A549 (cell line): ENCODE measurements around the gene TMEM116. TPM values are rescaled to one million over a fixed set of nuclear protein-coding genes. Genes with fewer than 3 reads are reported as not detected.
"Not testable (repeated sequence)": the region's sequence is repeated elsewhere in the genome, so short reads cannot be mapped to it uniquely, and the experiment has no call there.

Experiments
- ATAC-seq, 2 experiments: fragments of 200-7000 bp in 1 of 2; fragments of >200 bp in 1 of 2; cut with Nextera tagmentation in 1 of 2; cut with Tn5 transposase in 1 of 2; 3 replicates each; pipeline versions ENCODE4 v1.8.0 to v1.9.1; 2018 to 2020; ENCODE audit warnings: mild to moderate bottlenecking in 1 of 2, moderate library complexity in 1 of 2
- CTCF ChIA-PET: fragments of 300-600 bp; sonication (Branson Sonifier 250); formaldehyde crosslinking; extraction: SDS; loops from one replicate; lab custom pipeline; 2021; ENCODE audit warnings: antibody characterized with exemption, inconsistent platforms; lab: Yijun Ruan, JAX
- POLR2A ChIA-PET: fragments of 350-600 bp; formaldehyde crosslinking; extraction: SDS; loops from one replicate; lab custom pipeline; 2021; ENCODE audit warnings: antibody characterized with exemption, inconsistent platforms; lab: Yijun Ruan, JAX
- DNase-seq, 2 experiments: peaks; one replicate each; pipeline versions ENCODE4 v3.0.0 to v3.0.0-alpha.2; 2011 to 2016; ENCODE audit warnings: low read depth in 1 of 2, low spot score in 1 of 2
- FAIRE-seq: peaks from 2 replicates; lab custom pipeline; 2011; peaks lifted over from hg19 to GRCh38; lab: Jason Lieb, UNC
- H3K27ac ChIP-seq, 2 experiments: fragments of >200 bp; sonication (Bioruptor Twin); formaldehyde crosslinking; 3 replicates each; pipeline ENCODE4 v1.5.1; 2016 to 2017
- H3K4me1 ChIP-seq: fragments of >200 bp; sonication (Bioruptor Twin); formaldehyde crosslinking; 3 replicates; pipeline ENCODE4 v1.6.1; 2016
- H3K4me2 ChIP-seq: fragments of >200 bp; sonication (Bioruptor Twin); formaldehyde crosslinking; 3 replicates; pipeline ENCODE4 v1.6.1; 2016
- H3K4me3 ChIP-seq: fragments of >200 bp; sonication (Bioruptor Twin); formaldehyde crosslinking; 3 replicates; pipeline ENCODE4 v1.5.1; 2016
- H3K9me3 ChIP-seq: fragments of >200 bp; sonication (Bioruptor Twin); formaldehyde crosslinking; 3 replicates; pipeline ENCODE4 v1.6.1; 2016
- BHLHE40 ChIP-seq: IDR thresholded peaks from 2 replicates; pipeline ENCODE4 v1.6.1; 2012; ENCODE audit warnings: low read depth, low read length, inconsistent platforms
- CBX2 ChIP-seq: fragments of 200-600 bp; sonication (generic); IDR thresholded peaks from 2 replicates; pipeline ENCODE4 v1.6.1; 2016; ENCODE audit warnings: low read depth, mild to moderate bottlenecking, borderline replicate concordance
- CEBPB ChIP-seq, 2 experiments: fragments of >200 bp in 1 of 2; sonication (Bioruptor Twin) in 1 of 2; formaldehyde crosslinking in 1 of 2; IDR thresholded peaks; 2 replicates each; pipeline ENCODE4 v1.6.1; 2012 to 2016
- CHD2 ChIP-seq: fragments of 150-350 bp; IDR thresholded peaks from 2 replicates; pipeline ENCODE4 v1.6.1; 2014; ENCODE audit warnings: low read length; ENCODE audit not compliant: partially characterized antibody
- EHF ChIP-seq: fragments of 250-450 bp; sonication (Bioruptor Pico); IDR thresholded peaks from 2 replicates; pipeline ENCODE4 v1.5.0; 2020; ENCODE audit warnings: mild to moderate bottlenecking
- FOSB ChIP-seq: fragments of 250-450 bp; sonication (Bioruptor Pico); IDR thresholded peaks from 2 replicates; pipeline ENCODE4 v1.5.0; 2020; ENCODE audit warnings: mild to moderate bottlenecking, moderate library complexity
- FOSL2 ChIP-seq, 2 experiments: fragments of 450-650 bp in 1 of 2; fragments of >200 bp in 1 of 2; sonication (Bioruptor Twin) in 1 of 2; formaldehyde crosslinking; IDR thresholded peaks; 2 replicates each; pipeline versions ENCODE4 v1.5.0 to v1.6.1; 2016 to 2020; ENCODE audit warnings: mild to moderate bottlenecking in 1 of 2, moderate library complexity in 1 of 2
- FOXS1 ChIP-seq: fragments of 250-450 bp; sonication (Bioruptor Pico); IDR thresholded peaks from 2 replicates; pipeline ENCODE4 v1.5.0; 2020; ENCODE audit warnings: mild to moderate bottlenecking, moderate library complexity
- HOXA7 ChIP-seq: fragments of 250-450 bp; sonication (Bioruptor Pico); IDR thresholded peaks from 2 replicates; pipeline ENCODE4 v1.5.0; 2020; ENCODE audit warnings: mild to moderate bottlenecking, moderate library complexity
- HOXB13 ChIP-seq: fragments of 250-450 bp; sonication (Bioruptor Pico); IDR thresholded peaks from 2 replicates; pipeline ENCODE4 v1.5.0; 2020; ENCODE audit warnings: low read depth, mild to moderate bottlenecking, moderate library complexity
- JUNB ChIP-seq: fragments of >200 bp; sonication (Bioruptor Twin); formaldehyde crosslinking; IDR thresholded peaks from 2 replicates; pipeline ENCODE4 v1.6.1; 2016
- MAZ ChIP-seq: fragments of 150-350 bp; IDR thresholded peaks from 2 replicates; pipeline ENCODE4 v1.6.1; 2014; ENCODE audit warnings: antibody characterized with exemption, low read depth, low read length, borderline replicate concordance
- PHF8 ChIP-seq: fragments of 200-600 bp; sonication (generic); IDR thresholded peaks from 2 replicates; pipeline ENCODE4 v1.6.1; 2016; ENCODE audit warnings: low read depth, mild to moderate bottlenecking, antibody characterized with exemption, moderate library complexity, borderline replicate concordance
- POLR2A ChIP-seq: IDR thresholded peaks from 2 replicates; pipeline ENCODE4 v1.6.1; 2012; ENCODE audit warnings: mild to moderate bottlenecking, low read length
- RNF2 ChIP-seq: fragments of 200-600 bp; sonication (generic); IDR thresholded peaks from 2 replicates; pipeline ENCODE4 v1.6.1; 2016; ENCODE audit warnings: low read depth, mild to moderate bottlenecking, antibody characterized with exemption, moderate library complexity, borderline replicate concordance
- SREBF2 ChIP-seq: fragments of 450-650 bp; IDR thresholded peaks from 2 replicates; pipeline ENCODE4 v1.6.1; 2014; ENCODE audit warnings: mild to moderate bottlenecking, moderate library complexity
- TFCP2L1 ChIP-seq: fragments of 250-450 bp; sonication (Bioruptor Pico); IDR thresholded peaks from 2 replicates; pipeline ENCODE4 v1.5.0; 2021; ENCODE audit warnings: mild to moderate bottlenecking
- ZNF302 ChIP-seq: fragments of 250-450 bp; sonication (Bioruptor Pico); IDR thresholded peaks from 2 replicates; pipeline ENCODE4 v1.9.0; 2021; ENCODE audit warnings: inconsistent platforms, mild to moderate bottlenecking, moderate library complexity
- ZSCAN20 ChIP-seq: fragments of 250-450 bp; sonication (Bioruptor Pico); IDR thresholded peaks from 2 replicates; pipeline ENCODE4 v1.8.0; 2022; ENCODE audit warnings: mild to moderate bottlenecking, moderate library complexity
- WGBS: methylation state at CpG from one replicate; pipeline ENCODE4 v1.1.6; 2017; ENCODE audit errors: missing lambda C conversion rate; 5-methylcytosine and 5-hydroxymethylcytosine counted together
- polyA plus RNA-seq, 4 experiments: library from polyadenylated mRNA; depleted of rRNA in 3 of 4; stranded (reverse); fragments of >200 nt; fragmentation: RNase III in 1 of 4; extraction: RNeasy Plus Mini Kit Qiagen cat#74134 plus additional on column Dnase treatment in 1 of 4; gene quantifications; 2 replicates in 3 of 4; 3 replicates in 1 of 4; pipeline ENCODE4 v1.2.3, GENCODE V29; 2011 to 2017
- TF ChIP-seq, protein P1 (sequence below): IDR thresholded peaks from 2 replicates; pipeline ENCODE4 v1.6.1; 2012
- TF ChIP-seq, protein P2 (sequence below): IDR thresholded peaks from 2 replicates; pipeline ENCODE4 v1.6.1; 2012
- TF ChIP-seq, protein P3 (sequence below): fragments of >200 bp; sonication (Bioruptor Twin); formaldehyde crosslinking; IDR thresholded peaks from 2 replicates; pipeline ENCODE4 v1.6.1; 2016
- TF ChIP-seq, protein P4 (sequence below): fragments of >200 bp; sonication (Bioruptor Twin); formaldehyde crosslinking; IDR thresholded peaks from 3 replicates; pipeline ENCODE4 v1.6.1; 2016
- TF ChIP-seq, protein P5 (sequence below): IDR thresholded peaks from 2 replicates; pipeline ENCODE4 v1.6.1; 2012; ENCODE audit warnings: low read depth, borderline replicate concordance
- TF ChIP-seq, protein P6 (sequence below): fragments of 150-350 bp; IDR thresholded peaks from 2 replicates; pipeline ENCODE4 v1.6.1; 2014; ENCODE audit warnings: low read depth, mild to moderate bottlenecking, low read length

The TMEM116 gene
- polyA plus RNA-seq, 2 of the 4 experiments (the other 2 are of a cell fraction): 11.0 to 22.4 TPM

DNA sequence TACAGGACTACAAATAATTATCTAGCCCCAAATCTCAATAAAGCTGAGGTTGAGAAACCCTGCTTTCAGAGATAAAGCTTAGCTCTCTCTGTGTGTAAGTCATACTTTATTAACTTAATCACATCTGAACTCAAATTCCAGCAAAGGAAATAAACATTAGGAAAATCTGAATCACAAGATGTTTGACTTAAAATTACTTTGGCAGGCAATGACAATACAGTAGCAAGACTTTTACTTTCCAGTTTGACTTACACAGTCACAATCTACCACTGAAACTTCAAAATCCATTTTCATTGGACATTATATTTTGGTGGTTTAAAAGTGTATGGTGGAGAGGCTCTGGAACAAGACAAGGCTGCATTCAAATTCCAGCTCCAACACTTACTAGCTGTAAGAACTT, 11.4 kb downstream of the TMEM116 start:
- CTCF ChIA-PET: interaction anchor here (1.8 kb wide), 1 partner anchor 12 kb away, joined by 6 read pairs; the partner anchor contains the start of gene ERP29
- Histone ChIP-seq H3K4me3 (no peak overlapping the region), H3K27ac (no peak overlapping the region), H3K4me1 (peaks cover 17% of the 10 kb centered on the region), H3K4me2 (no peak overlapping the region), H3K9me3 (no peaks in the 10 kb centered on the region)
- POLR2A ChIA-PET: interaction anchor here (0.6 to 1.6 kb wide), 2 partner anchors 11 to 57 kb away, joined by 5 to 6 read pairs; partner anchors contain the start of gene TMEM116
- TF ChIP-seq, protein P1, sequence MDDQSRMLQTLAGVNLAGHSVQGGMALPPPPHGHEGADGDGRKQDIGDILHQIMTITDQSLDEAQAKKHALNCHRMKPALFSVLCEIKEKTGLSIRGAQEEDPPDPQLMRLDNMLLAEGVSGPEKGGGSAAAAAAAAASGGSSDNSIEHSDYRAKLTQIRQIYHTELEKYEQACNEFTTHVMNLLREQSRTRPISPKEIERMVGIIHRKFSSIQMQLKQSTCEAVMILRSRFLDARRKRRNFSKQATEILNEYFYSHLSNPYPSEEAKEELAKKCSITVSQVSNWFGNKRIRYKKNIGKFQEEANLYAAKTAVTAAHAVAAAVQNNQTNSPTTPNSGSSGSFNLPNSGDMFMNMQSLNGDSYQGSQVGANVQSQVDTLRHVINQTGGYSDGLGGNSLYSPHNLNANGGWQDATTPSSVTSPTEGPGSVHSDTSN: no peak
- TF ChIP-seq FOSB (CRISPR knock-in tag) (no peak), TFCP2L1 (no peak), ZNF302 (no peak), POLR2A (no peak), CHD2 (no peak), HOXB13 (CRISPR knock-in tag) (no peak), CEBPB (IDR thresholded peaks at IDR 0.05) (no peak), PHF8 (no peak), HOXA7 (CRISPR knock-in tag) (no peak)
- TF ChIP-seq, protein P2, sequence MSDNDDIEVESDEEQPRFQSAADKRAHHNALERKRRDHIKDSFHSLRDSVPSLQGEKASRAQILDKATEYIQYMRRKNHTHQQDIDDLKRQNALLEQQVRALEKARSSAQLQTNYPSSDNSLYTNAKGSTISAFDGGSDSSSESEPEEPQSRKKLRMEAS: no peak
- TF ChIP-seq, protein P3, sequence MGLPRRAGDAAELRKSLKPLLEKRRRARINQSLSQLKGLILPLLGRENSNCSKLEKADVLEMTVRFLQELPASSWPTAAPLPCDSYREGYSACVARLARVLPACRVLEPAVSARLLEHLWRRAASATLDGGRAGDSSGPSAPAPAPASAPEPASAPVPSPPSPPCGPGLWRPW: no peak
- ATAC-seq (no peak), FAIRE-seq (no peak), DNase-seq (no peak)

DNA sequence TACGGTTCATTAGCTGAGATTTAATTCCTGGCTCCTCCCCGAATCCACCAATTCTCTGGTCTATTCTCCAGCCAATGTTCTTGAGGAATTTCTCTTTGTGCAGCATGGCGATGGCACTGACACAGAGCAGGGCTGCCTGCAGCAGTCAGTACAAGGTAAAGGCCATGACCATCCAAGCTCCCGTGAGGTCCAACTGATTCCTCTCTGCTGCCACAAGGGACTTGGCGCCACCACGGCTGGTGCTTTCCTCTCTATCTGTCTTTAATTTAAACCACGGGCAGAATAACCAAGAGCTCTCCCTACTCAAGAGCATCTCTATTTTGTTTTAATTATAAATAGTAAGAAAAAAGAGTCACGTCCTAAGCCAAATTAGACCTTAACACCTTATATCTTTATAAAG, 12.1 kb downstream of the TMEM116 start:
- ChIA-PET POLR2A (interaction anchor here (0.6 to 1.6 kb wide), 2 partner anchors 12 to 56 kb away, joined by 5 to 6 read pairs; partner anchors contain the start of gene TMEM116), CTCF (interaction anchor here (1.8 kb wide), 1 partner anchor 13 kb away, joined by 6 read pairs; the partner anchor contains the start of gene ERP29)
- no peak overlapping the region for H3K4me3 ChIP-seq
- no peak overlapping the region for H3K4me2 ChIP-seq
- H3K9me3 ChIP-seq: no peaks in the 10 kb centered on the region
- ATAC-seq: no peak
- no peak for TF ChIP-seq ZSCAN20 (CRISPR knock-in tag)
- TF ChIP-seq, protein P4, sequence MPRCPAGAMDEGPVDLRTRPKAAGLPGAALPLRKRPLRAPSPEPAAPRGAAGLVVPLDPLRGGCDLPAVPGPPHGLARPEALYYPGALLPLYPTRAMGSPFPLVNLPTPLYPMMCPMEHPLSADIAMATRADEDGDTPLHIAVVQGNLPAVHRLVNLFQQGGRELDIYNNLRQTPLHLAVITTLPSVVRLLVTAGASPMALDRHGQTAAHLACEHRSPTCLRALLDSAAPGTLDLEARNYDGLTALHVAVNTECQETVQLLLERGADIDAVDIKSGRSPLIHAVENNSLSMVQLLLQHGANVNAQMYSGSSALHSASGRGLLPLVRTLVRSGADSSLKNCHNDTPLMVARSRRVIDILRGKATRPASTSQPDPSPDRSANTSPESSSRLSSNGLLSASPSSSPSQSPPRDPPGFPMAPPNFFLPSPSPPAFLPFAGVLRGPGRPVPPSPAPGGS: no peak
- 91% methylated on average over 8 of the region's 8 CpGs for WGBS
- no peak for FAIRE-seq
- H3K4me1 ChIP-seq: peaks cover 10% of the 10 kb centered on the region
- no peak for DNase-seq
- H3K27ac ChIP-seq: no peak overlapping the region

DNA sequence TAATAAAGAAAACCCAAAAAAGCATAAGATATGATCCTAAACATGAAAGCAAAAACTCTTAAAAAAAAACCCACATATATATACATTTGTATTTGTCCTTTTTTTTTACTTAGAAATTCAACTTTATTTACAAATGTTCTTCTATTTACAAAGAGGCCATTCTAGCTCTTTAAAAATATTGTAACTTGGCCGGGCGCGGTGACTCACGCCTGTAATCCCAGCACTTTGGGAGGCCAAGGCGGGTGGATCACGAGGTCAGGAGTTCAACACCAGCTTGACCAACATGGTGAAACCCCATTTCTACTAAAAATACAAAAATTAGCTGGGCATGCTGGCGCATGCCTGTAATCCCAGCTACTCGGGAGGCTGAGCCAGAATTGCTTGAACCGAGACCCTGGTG, 13.8 kb downstream of the TMEM116 start:
- H3K27ac ChIP-seq, CTCF ChIA-PET, DNase-seq, H3K4me1 ChIP-seq, H3K4me2 ChIP-seq, FAIRE-seq, H3K4me3 ChIP-seq, POLR2A ChIA-PET, H3K9me3 ChIP-seq, ATAC-seq: not testable (repeated sequence)
- 79% methylated on average over 9 of the region's 9 CpGs for WGBS

DNA sequence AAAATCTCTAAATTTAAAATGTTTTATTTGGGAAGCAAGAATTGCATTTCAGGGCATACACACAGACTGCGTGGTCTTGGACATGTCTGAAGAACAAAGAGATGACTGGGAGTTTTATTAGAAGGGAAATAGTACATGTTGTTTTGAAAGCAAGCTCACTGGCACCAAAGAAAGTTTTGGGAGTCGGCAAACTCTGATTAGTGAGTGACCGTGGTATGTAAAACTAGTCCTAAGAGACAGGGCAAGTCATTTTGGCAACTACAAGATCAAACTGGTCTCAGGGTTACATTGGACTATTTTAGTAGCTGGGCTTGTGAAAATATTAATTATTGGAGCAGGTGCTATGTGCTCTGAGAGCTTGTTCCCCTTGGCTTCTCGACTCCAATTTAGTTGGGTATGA, 14.9 kb downstream of the TMEM116 start:
- 91% methylated on average over 4 of the region's 4 CpGs for WGBS
- DNase-seq (no peak), FAIRE-seq (no peak), ATAC-seq (no peak)
- Histone ChIP-seq H3K27ac (no peak overlapping the region), H3K4me2 (no peak overlapping the region), H3K4me1 (0 out of 3 replicates have a peak, but pooled peaks cover 3% of the 10 kb centered on the region), H3K9me3 (no peaks in the 10 kb centered on the region), H3K4me3 (no peak overlapping the region)
- ChIA-PET POLR2A (interaction anchor here (1.5 kb wide), 1 partner anchor 16 kb away, joined by 9 read pairs; the partner anchor contains the start of genes ERP29 and TMEM116), CTCF (interaction anchor here (0.6 to 1.4 kb wide), 2 partner anchors 15 to 154 kb away, joined by 3 read pairs; partner anchors contain the start of genes ERP29 and TMEM116)
- TF ChIP-seq, protein P5, sequence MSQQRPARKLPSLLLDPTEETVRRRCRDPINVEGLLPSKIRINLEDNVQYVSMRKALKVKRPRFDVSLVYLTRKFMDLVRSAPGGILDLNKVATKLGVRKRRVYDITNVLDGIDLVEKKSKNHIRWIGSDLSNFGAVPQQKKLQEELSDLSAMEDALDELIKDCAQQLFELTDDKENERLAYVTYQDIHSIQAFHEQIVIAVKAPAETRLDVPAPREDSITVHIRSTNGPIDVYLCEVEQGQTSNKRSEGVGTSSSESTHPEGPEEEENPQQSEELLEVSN: no peak
- TF ChIP-seq CBX2 (no peak), RNF2 (no peak), BHLHE40 (no peak), FOSL2 (IDR thresholded peaks at IDR 0.05) (no peak), FOSL2 (CRISPR knock-in tag; IDR thresholded peaks at IDR 0.05) (no peak), EHF (CRISPR knock-in tag) (no peak), POLR2A (no peak), JUNB (no peak), SREBF2 (no peak), HOXA7 (CRISPR knock-in tag) (no peak), FOXS1 (CRISPR knock-in tag) (no peak), MAZ (no peak)
- TF ChIP-seq, protein P6, sequence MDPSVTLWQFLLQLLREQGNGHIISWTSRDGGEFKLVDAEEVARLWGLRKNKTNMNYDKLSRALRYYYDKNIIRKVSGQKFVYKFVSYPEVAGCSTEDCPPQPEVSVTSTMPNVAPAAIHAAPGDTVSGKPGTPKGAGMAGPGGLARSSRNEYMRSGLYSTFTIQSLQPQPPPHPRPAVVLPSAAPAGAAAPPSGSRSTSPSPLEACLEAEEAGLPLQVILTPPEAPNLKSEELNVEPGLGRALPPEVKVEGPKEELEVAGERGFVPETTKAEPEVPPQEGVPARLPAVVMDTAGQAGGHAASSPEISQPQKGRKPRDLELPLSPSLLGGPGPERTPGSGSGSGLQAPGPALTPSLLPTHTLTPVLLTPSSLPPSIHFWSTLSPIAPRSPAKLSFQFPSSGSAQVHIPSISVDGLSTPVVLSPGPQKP: no peak
- TF ChIP-seq, protein P4: no peak
